ENCODE results near the gene SLCO4A1.

- TF ChIP-seq EZH2 (IDR thresholded peaks at IDR 0.05; ENCODE audit: borderline replicate concordance, low read depth, low read length, poor library complexity, severe bottlenecking) (no peak), CTCF (conservative IDR thresholded peaks at IDR 0.05; ENCODE audit: low read depth, low read length) (no peak)
Observed at GRCh38 chr20:62632575-62633090, 9.7 kb upstream of the SLCO4A1 start.
